ENCODE results near the gene GSG1L. TPM values are rescaled to one million over a fixed set of nuclear protein-coding genes. Genes with fewer than 3 reads are reported as not detected.

Gene GSG1L
- polyA plus RNA-seq, 3 donors, result not detected

DNA sequence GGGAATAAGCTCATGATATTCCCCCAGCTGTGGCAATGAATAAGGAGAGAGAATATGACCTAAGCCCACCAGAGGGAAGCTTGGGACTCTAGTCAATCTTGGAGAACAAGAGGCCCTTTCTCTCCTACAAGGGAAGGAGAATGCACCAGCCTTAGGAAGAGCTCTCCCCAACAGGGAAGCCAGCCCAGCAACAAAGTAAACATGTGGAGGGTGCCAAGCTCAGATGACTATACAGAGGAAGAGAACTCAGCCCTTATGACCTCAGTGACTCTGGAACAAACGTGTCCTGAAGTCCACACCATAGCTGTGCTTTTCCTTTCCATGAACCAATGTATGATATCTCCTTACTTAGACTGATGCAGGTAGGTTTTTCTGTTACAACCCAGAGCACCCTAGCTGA, 219.7 kb downstream of the GSG1L start:
- Mint-ChIP-seq H3K4me3 (no peak overlapping the region), H3K9me3 (peaks cover 0 to 7% (median 3%) of the 10 kb centered on the region in 7 donors), H3K36me3 (no peaks in the 10 kb centered on the region), H3K27ac (no peak overlapping the region), H3K27me3 (ENCODE audit: low read depth in 3 of 3) (peaks cover 0 to 7% (median 6%) of the 10 kb centered on the region in 3 donors), H3K4me1 (no peaks in the 10 kb centered on the region)
- Histone ChIP-seq H3K36me3 (replicated peaks in 1 of 2; ENCODE audit: control insufficient read depth in 1 of 2, insufficient read depth in 2 of 2, low read length in 2 of 2) (no peaks in the 10 kb centered on the region), H3K4me1 (ENCODE audit: control insufficient read depth in 1 of 2, insufficient read depth in 2 of 2, low read length in 2 of 2) (no peaks in the 10 kb centered on the region), H2AFZ (ENCODE audit: insufficient read depth, low read depth, low read length, poor library complexity, severe bottlenecking) (no peak overlapping the region), H4K20me1 (ENCODE audit: insufficient read depth, low read length) (no peaks in the 10 kb centered on the region), H3K27ac (ENCODE audit: low read depth in 1 of 2, low read length in 2 of 2) (no peak overlapping the region), H3K79me2 (ENCODE audit: insufficient read depth, low read length) (no peaks in the 10 kb centered on the region), H3K4me3 (replicated peaks in 1 of 3; ENCODE audit: low read depth in 2 of 3, low read length in 3 of 3) (no peak overlapping the region), H3K27me3 (ENCODE audit: control insufficient read depth in 2 of 2, insufficient read depth in 2 of 2, low read length in 2 of 2) (no peaks in the 10 kb centered on the region), H3K9ac (ENCODE audit: insufficient read depth, low read length, poor library complexity, severe bottlenecking) (no peak overlapping the region), H3K9me3 (replicated peaks in 1 of 2; ENCODE audit: control insufficient read depth in 1 of 2, insufficient read depth in 1 of 2, low read length in 2 of 2) (no peaks in the 10 kb centered on the region), H3K4me2 (replicated peaks; ENCODE audit: extremely low read depth, low read length, poor library complexity, severe bottlenecking) (no peak overlapping the region)
- TF ChIP-seq, protein P1, sequence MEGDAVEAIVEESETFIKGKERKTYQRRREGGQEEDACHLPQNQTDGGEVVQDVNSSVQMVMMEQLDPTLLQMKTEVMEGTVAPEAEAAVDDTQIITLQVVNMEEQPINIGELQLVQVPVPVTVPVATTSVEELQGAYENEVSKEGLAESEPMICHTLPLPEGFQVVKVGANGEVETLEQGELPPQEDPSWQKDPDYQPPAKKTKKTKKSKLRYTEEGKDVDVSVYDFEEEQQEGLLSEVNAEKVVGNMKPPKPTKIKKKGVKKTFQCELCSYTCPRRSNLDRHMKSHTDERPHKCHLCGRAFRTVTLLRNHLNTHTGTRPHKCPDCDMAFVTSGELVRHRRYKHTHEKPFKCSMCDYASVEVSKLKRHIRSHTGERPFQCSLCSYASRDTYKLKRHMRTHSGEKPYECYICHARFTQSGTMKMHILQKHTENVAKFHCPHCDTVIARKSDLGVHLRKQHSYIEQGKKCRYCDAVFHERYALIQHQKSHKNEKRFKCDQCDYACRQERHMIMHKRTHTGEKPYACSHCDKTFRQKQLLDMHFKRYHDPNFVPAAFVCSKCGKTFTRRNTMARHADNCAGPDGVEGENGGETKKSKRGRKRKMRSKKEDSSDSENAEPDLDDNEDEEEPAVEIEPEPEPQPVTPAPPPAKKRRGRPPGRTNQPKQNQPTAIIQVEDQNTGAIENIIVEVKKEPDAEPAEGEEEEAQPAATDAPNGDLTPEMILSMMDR (IDR thresholded peaks at IDR 0.05), result no peak
- WGBS (ENCODE audit: insufficient coverage), result no CpG with 5 or more reads among the region's 1 CpG
- intact Hi-C loops (cut with micrococcal nuclease), result no loop called here
- no peak for DNase-seq

DNA sequence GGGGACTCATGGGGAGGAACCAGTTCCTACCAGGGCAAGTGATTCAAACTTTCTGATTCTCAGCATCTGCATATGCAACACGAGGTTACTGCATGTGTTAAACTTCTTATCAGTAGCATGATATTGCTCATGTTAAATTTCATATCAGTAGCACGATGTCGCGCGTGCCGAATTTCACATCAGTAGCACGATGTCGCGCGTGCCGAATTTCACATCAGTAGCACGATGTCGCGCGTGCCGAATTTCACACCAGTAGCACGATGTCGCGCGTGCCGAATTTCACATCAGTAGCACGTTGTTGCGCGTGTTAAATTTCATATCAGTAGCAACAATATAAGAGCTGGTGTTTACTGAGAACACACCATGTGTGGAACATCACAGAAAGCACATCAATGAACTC, 221.6 kb downstream of the GSG1L start:
- Mint-ChIP-seq H3K27ac (no peak overlapping the region), H3K4me1 (no peaks in the 10 kb centered on the region), H3K27me3 (ENCODE audit: low read depth in 3 of 3) (peaks cover 3 to 8% (median 7%) of the 10 kb centered on the region in 3 donors), H3K36me3 (no peaks in the 10 kb centered on the region), H3K9me3 (peaks cover 0 to 5% (median 3%) of the 10 kb centered on the region in 7 donors), H3K4me3 (no peak overlapping the region)
- H3K27me3 ChIP-seq (ENCODE audit: control insufficient read depth in 2 of 2, insufficient read depth in 2 of 2, low read length in 2 of 2), result no peaks in the 10 kb centered on the region
- no peak overlapping the region for H2AFZ ChIP-seq (ENCODE audit: insufficient read depth, low read depth, low read length, poor library complexity, severe bottlenecking)
- no peak overlapping the region for H3K4me2 ChIP-seq (replicated peaks; ENCODE audit: extremely low read depth, low read length, poor library complexity, severe bottlenecking)
- no peaks in the 10 kb centered on the region for H3K9me3 ChIP-seq (replicated peaks in 1 of 2; ENCODE audit: control insufficient read depth in 1 of 2, insufficient read depth in 1 of 2, low read length in 2 of 2)
- no peak overlapping the region for H3K4me3 ChIP-seq (replicated peaks in 1 of 3; ENCODE audit: low read depth in 2 of 3, low read length in 3 of 3)
- no peaks in the 10 kb centered on the region for H3K36me3 ChIP-seq (replicated peaks in 1 of 2; ENCODE audit: control insufficient read depth in 1 of 2, insufficient read depth in 2 of 2, low read length in 2 of 2)
- H3K4me1 ChIP-seq (ENCODE audit: control insufficient read depth in 1 of 2, insufficient read depth in 2 of 2, low read length in 2 of 2), result no peaks in the 10 kb centered on the region
- DNase-seq, result no peak
- intact Hi-C loops (cut with micrococcal nuclease), result no loop called here
- TF ChIP-seq, protein P1 (IDR thresholded peaks at IDR 0.05), result no peak
- WGBS (ENCODE audit: insufficient coverage), result 85% methylated on average over 24 of the region's 24 CpGs
- no peaks in the 10 kb centered on the region for H3K79me2 ChIP-seq (ENCODE audit: insufficient read depth, low read length)
- no peak overlapping the region for H3K9ac ChIP-seq (ENCODE audit: insufficient read depth, low read length, poor library complexity, severe bottlenecking)
- H4K20me1 ChIP-seq (ENCODE audit: insufficient read depth, low read length), result no peaks in the 10 kb centered on the region
- no peak overlapping the region for H3K27ac ChIP-seq (ENCODE audit: low read depth in 1 of 2, low read length in 2 of 2)

All from CD14-positive monocyte (primary cell).